ENCODE results near the gene USP4. TPM values are rescaled to one million over a fixed set of nuclear protein-coding genes. Genes with fewer than 3 reads are reported as not detected.

The USP4 gene
- total RNA-seq, 1 experiment from 2014 or later = 31.7 TPM

DNA sequence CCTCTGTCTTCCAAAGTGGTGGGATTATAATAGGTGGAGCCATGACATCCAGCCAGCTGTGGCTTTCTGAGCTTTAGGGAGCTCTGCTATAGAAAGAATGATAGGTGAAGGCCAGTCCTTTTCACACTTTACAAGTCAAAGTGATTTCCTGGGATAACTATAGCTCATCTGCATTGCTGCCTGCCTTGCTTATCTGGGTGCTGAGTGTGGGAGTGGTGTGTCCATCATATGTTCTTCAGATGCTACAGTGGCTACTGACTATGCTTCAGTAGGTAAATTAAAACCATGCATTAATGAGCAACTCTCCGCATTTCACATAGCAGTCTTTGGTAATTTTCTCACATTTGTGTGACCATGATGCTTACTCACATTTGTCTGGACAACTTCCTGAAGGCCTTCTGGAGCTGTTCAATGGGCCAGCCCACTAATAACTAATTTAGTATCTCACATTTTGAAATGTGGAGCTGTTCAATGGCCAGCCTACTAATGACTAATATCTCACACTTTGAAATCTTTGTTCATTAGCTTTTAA lies 48.5 kb upstream of the USP4 start:
- H3K9me3 ChIP-seq (ENCODE audit: control insufficient read depth in 1 of 2, insufficient read depth in 1 of 2, low read depth in 1 of 2, low read length in 2 of 2) = no peaks in the 10 kb centered on the region
- no peak overlapping the region for H2AFZ ChIP-seq (ENCODE audit: low read depth, low read length, poor library complexity, severe bottlenecking)
- no peak overlapping the region for H3K9ac ChIP-seq (ENCODE audit: low read length)
- H3K9me2 ChIP-seq (ENCODE audit: insufficient read depth) = no peaks in the 10 kb centered on the region
- H3K36me3 ChIP-seq (ENCODE audit: control insufficient read depth in 1 of 2, insufficient read depth in 2 of 2, low read length in 2 of 2) = no peaks in the 10 kb centered on the region; a peak in 1 of 4 replicates
- ChIA-PET CTCF (interaction anchor here (0.9 kb wide), 1 partner anchor 61 kb away, joined by 3 read pairs; no protein-coding TSS in a partner anchor), POLR2A (no interaction called here), RAD21 (ENCODE audit: low non-redundant PET in 1 of 2, low total read pairs in 2 of 2, uncharacterized antibody in 2 of 2, unreplicated experiment in 2 of 2) (no interaction called here)
- intact Hi-C loops (cut with micrococcal nuclease) = no loop called here
- no peak overlapping the region for H3K4me3 ChIP-seq (replicated peaks in 1 of 2; ENCODE audit: low read depth in 1 of 2, low read length in 2 of 2)
- ATAC-seq (no peak), DNase-seq (ENCODE audit: low read depth, low spot score) (no peak)
- H3K27me3 ChIP-seq (ENCODE audit: insufficient read depth, low read length) = no peaks in the 10 kb centered on the region
- TF ChIP-seq FOSL1 (IDR thresholded peaks at IDR 0.05; ENCODE audit: low read depth) (no peak), SRF (IDR thresholded peaks at IDR 0.05; ENCODE audit: low read depth) (no peak), ZFX (IDR thresholded peaks at IDR 0.05) (no peak), RAD21 (IDR thresholded peaks at IDR 0.05; ENCODE audit: low read depth) (no peak), EZH2phosphoT487 (IDR thresholded peaks at IDR 0.05; ENCODE audit: borderline replicate concordance) (no peak), TCF7L2 (IDR thresholded peaks at IDR 0.05; ENCODE audit: borderline replicate concordance, extremely low read depth, insufficient read depth, insufficient read length) (no peak), POLR2AphosphoS5 (IDR thresholded peaks at IDR 0.05; ENCODE audit: low read depth, low read length) (no peak)
- TF ChIP-seq, protein P1, sequence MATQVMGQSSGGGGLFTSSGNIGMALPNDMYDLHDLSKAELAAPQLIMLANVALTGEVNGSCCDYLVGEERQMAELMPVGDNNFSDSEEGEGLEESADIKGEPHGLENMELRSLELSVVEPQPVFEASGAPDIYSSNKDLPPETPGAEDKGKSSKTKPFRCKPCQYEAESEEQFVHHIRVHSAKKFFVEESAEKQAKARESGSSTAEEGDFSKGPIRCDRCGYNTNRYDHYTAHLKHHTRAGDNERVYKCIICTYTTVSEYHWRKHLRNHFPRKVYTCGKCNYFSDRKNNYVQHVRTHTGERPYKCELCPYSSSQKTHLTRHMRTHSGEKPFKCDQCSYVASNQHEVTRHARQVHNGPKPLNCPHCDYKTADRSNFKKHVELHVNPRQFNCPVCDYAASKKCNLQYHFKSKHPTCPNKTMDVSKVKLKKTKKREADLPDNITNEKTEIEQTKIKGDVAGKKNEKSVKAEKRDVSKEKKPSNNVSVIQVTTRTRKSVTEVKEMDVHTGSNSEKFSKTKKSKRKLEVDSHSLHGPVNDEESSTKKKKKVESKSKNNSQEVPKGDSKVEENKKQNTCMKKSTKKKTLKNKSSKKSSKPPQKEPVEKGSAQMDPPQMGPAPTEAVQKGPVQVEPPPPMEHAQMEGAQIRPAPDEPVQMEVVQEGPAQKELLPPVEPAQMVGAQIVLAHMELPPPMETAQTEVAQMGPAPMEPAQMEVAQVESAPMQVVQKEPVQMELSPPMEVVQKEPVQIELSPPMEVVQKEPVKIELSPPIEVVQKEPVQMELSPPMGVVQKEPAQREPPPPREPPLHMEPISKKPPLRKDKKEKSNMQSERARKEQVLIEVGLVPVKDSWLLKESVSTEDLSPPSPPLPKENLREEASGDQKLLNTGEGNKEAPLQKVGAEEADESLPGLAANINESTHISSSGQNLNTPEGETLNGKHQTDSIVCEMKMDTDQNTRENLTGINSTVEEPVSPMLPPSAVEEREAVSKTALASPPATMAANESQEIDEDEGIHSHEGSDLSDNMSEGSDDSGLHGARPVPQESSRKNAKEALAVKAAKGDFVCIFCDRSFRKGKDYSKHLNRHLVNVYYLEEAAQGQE (IDR thresholded peaks at IDR 0.05; ENCODE audit: low read depth) = no peak
- peaks cover 99% of the 10 kb centered on the region for H3K79me2 ChIP-seq (ENCODE audit: insufficient read depth, low read length)
- no TSS peak for BruUV-seq (replicated peaks)
- H4K20me1 ChIP-seq (ENCODE audit: insufficient read depth) = peaks cover 39% of the 10 kb centered on the region; the same call in 1 of the 2 replicates
- H3K4me2 ChIP-seq (ENCODE audit: low read length) = no peak overlapping the region
- peaks cover 0 to 10% of the 10 kb centered on the region in 2 experiments; a peak in 1 of 4 replicates for H3K4me1 ChIP-seq (ENCODE audit: control insufficient read depth in 1 of 2, insufficient read depth in 2 of 2, low read length in 2 of 2)
- H3K27ac ChIP-seq (ENCODE audit: low read depth, low read length) = no peak overlapping the region
